Esophagus squamous epithelium (tissue), 5 donors: ENCODE results near the gene SOX6. TPM values are rescaled to one million over a fixed set of nuclear protein-coding genes. Genes with fewer than 3 reads are reported as not detected.

Experiments used
- DNase-seq: peaks from one replicate; lab custom pipeline; 2025; lab: John Stamatoyannopoulos, UW
- H3K27ac ChIP-seq, 4 donors: fragments of 200-600 bp; sonication (generic); one replicate each; pipeline ENCODE4 v1.5.1; 2016 to 2019; ENCODE audit warnings: mild to moderate bottlenecking in 1 of 4
- H3K27me3 ChIP-seq, 4 donors: fragments of 200-600 bp; sonication (generic); 1 replicate in 3 of 4; 2 replicates in 1 of 4; pipeline versions ENCODE4 v1.5.1 to v1.6.0; 2017 to 2021; ENCODE audit warnings: antibody characterized with exemption in 1 of 4
- H3K36me3 ChIP-seq, 3 donors: fragments of 200-600 bp; sonication (generic); one replicate each; pipeline ENCODE4 v1.5.1; 2016 to 2019
- H3K4me1 ChIP-seq, 3 donors: fragments of 200-600 bp; sonication (generic); one replicate each; pipeline ENCODE4 v1.5.1; 2017 to 2019
- H3K4me3 ChIP-seq, 4 donors: fragments of 200-600 bp; sonication (generic); 1 replicate in 3 of 4; 2 replicates in 1 of 4; pipeline ENCODE4 v1.5.1; 2016 to 2019; ENCODE audit warnings: mild to moderate bottlenecking in 2 of 4, moderate library complexity in 1 of 4
- H3K9me3 ChIP-seq, 3 donors: fragments of 200-600 bp; sonication (generic); one replicate each; pipeline ENCODE4 v1.5.1; 2016 to 2019
- POLR2A ChIP-seq, 4 donors: fragments of 450-650 bp; IDR thresholded peaks; one replicate each; pipeline ENCODE4 v1.6.1; 2017; ENCODE audit warnings: antibody characterized with exemption in 4 of 4, mild to moderate bottlenecking in 4 of 4, moderate library complexity in 3 of 4
- WGBS, 2 donors: methylation state at CpG; one replicate each; pipeline ENCODE4 v1.1.5; 2018; 5-methylcytosine and 5-hydroxymethylcytosine counted together
- intact Hi-C: fragments of 100-400 bp; cut with DNase I; formaldehyde crosslinking; loops from one replicate; pipeline ENCODE4 v1.15.0; 2022
- total RNA-seq, 4 donors: library from RNA; depleted of rRNA; stranded (reverse); fragments of >200 nt; gene quantifications; one replicate each; pipeline ENCODE4 v1.1.0, GENCODE V29; 2016
- TF ChIP-seq, protein P1 (sequence below), 6 experiments: fragments of 450-650 bp in 4 of 6; fragments of 200-600 bp in 2 of 6; sonication (generic) in 2 of 6; IDR thresholded peaks; one replicate each; pipeline ENCODE4 v1.5.1; 2016 to 2019; ENCODE audit warnings: antibody characterized with exemption in 6 of 6, mild to moderate bottlenecking in 4 of 6, moderate library complexity in 4 of 6
- donor health status: DM: yes; HTN: yes; CAD: no.

SOX6 gene
- total RNA-seq, 4 donors from 2014 or later, result 7.8 to 16.0 (median 10.6) TPM

DNA sequence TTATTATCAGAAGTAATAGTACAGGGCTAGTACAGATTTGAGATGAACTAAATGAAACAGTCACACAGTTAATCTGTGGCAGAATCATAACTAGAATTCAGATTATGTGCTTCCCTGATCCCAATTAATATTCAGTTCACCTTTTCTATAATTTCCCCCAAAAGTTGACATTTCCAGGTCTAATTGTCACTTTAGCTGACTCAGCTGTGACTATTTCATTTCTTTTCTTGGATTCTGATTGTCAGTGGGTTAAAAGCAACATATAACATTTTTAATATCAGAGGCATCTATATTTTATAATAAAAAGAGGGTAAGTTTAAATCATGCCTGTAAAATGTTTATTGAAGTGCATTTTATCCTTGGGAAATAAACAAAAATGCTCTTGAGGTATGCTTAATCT is 28.8 kb upstream of the SOX6 start:
- Histone ChIP-seq H3K4me1 (no peaks in the 10 kb centered on the region), H3K27ac (no peak overlapping the region), H3K4me3 (no peak overlapping the region), H3K9me3 (no peaks in the 10 kb centered on the region), H3K36me3 (no peaks in the 10 kb centered on the region), H3K27me3 (no peaks in the 10 kb centered on the region)
- intact Hi-C loops, result no loop called here
- no peak for DNase-seq
- no peak for TF ChIP-seq POLR2A (IDR thresholded peaks at IDR 0.05)
- TF ChIP-seq, protein P1, sequence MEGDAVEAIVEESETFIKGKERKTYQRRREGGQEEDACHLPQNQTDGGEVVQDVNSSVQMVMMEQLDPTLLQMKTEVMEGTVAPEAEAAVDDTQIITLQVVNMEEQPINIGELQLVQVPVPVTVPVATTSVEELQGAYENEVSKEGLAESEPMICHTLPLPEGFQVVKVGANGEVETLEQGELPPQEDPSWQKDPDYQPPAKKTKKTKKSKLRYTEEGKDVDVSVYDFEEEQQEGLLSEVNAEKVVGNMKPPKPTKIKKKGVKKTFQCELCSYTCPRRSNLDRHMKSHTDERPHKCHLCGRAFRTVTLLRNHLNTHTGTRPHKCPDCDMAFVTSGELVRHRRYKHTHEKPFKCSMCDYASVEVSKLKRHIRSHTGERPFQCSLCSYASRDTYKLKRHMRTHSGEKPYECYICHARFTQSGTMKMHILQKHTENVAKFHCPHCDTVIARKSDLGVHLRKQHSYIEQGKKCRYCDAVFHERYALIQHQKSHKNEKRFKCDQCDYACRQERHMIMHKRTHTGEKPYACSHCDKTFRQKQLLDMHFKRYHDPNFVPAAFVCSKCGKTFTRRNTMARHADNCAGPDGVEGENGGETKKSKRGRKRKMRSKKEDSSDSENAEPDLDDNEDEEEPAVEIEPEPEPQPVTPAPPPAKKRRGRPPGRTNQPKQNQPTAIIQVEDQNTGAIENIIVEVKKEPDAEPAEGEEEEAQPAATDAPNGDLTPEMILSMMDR (IDR thresholded peaks at IDR 0.05), result no peak

DNA sequence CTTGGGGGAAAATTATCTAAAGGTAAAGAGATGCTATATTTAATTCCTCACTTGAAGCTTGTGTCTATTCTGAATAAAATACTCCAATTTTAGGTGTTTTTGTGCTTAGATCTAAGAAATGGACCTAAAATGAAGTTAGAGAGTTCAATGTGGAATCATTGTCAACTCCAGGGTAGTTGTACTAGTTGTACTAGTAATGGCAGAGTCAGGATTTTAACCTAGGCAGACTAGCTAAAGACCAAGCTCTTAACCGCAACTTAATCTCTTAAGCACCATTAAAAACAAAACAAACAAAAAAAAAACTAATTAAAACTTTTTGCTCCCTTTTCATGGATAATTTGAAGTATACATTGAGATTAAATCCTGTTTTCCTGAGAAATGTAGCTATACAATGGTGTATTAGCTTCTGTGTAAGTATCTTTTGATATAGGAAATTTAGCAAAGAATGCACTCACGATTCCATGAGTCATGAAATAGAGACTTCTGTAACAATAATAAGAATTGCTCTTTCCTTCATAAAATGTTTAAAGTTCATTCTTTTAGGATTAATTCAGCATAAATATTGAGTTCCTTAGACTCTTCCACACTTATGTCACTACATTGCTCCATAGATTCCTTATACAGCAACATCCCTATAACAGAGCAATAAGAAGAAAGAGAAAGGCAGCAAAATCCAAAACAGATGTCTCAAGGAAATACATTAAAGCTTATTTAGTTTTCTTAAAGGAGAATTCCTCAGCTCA is 26.5 kb upstream of the SOX6 start:
- H3K27ac ChIP-seq, result no peak overlapping the region
- no peaks in the 10 kb centered on the region for H3K27me3 ChIP-seq
- 71 to 79% methylated on average over 2 of the region's 2 CpGs for WGBS, 2 donors
- no peak for TF ChIP-seq POLR2A (IDR thresholded peaks at IDR 0.05)
- intact Hi-C loops, result no loop called here
- DNase-seq, result no peak
- no peak overlapping the region for H3K4me3 ChIP-seq
- H3K4me1 ChIP-seq, result no peaks in the 10 kb centered on the region
- H3K9me3 ChIP-seq, result no peaks in the 10 kb centered on the region
- H3K36me3 ChIP-seq, result no peaks in the 10 kb centered on the region

DNA sequence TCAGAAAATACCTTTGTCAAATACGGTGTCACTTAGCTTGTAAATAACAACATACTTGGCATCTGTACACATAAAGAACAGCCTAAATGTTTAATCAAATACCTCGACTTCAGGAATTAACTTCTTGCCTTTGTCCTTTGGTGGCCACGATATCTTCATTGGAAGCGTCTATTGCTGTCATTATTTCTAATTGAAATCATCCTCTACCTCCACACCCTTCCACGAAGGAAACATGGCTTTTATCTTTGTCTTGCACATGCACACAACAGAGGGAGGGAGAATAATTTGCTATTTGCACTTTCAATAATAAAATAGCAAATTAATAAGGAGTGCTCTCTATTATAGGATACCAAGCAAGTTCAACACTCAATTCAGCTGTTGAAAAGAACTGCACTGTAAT is 25.8 kb upstream of the SOX6 start:
- no peak overlapping the region for H3K4me3 ChIP-seq
- no peak for TF ChIP-seq POLR2A (IDR thresholded peaks at IDR 0.05)
- TF ChIP-seq, protein P1 (IDR thresholded peaks at IDR 0.05), result no peak
- H3K36me3 ChIP-seq, result no peaks in the 10 kb centered on the region
- no peaks in the 10 kb centered on the region for H3K9me3 ChIP-seq
- intact Hi-C loops, result no loop called here
- H3K27me3 ChIP-seq, result no peaks in the 10 kb centered on the region
- no peak overlapping the region for H3K27ac ChIP-seq
- H3K4me1 ChIP-seq, result no peaks in the 10 kb centered on the region
- no peak for DNase-seq
- WGBS, 2 donors, result 75 to 81% methylated on average over 5 of the region's 5 CpGs

DNA sequence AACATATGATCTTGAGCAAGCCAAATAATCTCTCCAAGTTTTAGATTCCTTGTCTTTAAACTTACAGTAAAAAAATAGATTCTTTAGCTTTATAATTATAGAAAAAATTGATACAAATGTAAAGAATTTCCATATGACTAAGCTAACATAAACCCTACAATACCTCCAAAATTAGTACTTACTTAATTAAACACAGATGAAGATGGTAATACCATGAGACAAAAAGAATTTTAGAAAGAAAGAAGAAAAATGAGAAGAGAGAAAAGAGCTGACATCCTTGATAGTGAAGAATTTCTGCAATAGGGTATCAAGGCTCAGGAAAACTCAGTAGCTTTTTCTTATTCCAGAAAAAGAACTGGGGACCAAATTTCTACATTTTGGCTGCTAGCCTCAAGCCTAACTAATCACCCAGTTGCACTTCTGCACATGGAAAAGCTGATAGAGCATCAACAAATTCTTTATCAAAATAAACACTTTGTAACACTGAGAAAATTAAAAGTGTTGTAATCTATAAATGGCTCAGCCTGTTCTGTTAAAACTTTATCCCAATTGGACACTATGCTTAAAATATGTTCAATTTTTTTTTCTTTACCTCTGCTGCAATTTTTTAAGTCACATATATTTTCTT is 24.7 kb upstream of the SOX6 start:
- DNase-seq, result no peak
- no peak overlapping the region for H3K4me3 ChIP-seq
- intact Hi-C loops, result no loop called here
- no peaks in the 10 kb centered on the region for H3K27me3 ChIP-seq
- TF ChIP-seq POLR2A (IDR thresholded peaks at IDR 0.05), result no peak
- TF ChIP-seq, protein P1 (IDR thresholded peaks at IDR 0.05), result no peak
- no peaks in the 10 kb centered on the region for H3K4me1 ChIP-seq
- H3K27ac ChIP-seq, result no peak overlapping the region
- H3K9me3 ChIP-seq, result no peaks in the 10 kb centered on the region
- no peaks in the 10 kb centered on the region for H3K36me3 ChIP-seq

DNA sequence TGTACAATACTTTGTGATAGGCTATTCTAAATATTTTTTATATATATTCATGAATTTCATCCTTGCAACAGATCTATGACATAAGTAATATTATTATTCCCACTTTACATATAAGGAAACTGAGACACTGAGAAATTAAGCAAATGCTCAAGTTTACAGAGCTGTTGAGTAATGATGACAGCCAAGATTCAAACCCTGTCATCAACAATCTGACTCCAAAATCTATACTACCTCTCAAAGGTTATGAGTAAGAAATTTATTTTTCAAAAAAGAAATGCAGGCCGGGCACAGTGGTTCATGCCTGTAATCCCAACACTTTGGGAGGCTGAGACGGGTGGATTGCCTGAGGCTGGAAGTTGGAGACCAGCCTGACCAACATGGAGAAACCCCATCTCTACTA is 22.6 kb upstream of the SOX6 start:
- no peaks in the 10 kb centered on the region for H3K36me3 ChIP-seq
- H3K27me3 ChIP-seq, result no peaks in the 10 kb centered on the region
- no peaks in the 10 kb centered on the region for H3K9me3 ChIP-seq
- TF ChIP-seq, protein P1 (IDR thresholded peaks at IDR 0.05), result no peak
- TF ChIP-seq POLR2A (IDR thresholded peaks at IDR 0.05), result no peak
- DNase-seq, result no peak
- WGBS, 2 donors, result 92 to 100% methylated on average over 2 of the region's 2 CpGs
- no peak overlapping the region for H3K27ac ChIP-seq
- H3K4me1 ChIP-seq, result no peaks in the 10 kb centered on the region
- H3K4me3 ChIP-seq, result no peak overlapping the region
- intact Hi-C loops, result no loop called here
